ENCODE results near the gene PRRT4.

PRRT4 gene

DNA sequence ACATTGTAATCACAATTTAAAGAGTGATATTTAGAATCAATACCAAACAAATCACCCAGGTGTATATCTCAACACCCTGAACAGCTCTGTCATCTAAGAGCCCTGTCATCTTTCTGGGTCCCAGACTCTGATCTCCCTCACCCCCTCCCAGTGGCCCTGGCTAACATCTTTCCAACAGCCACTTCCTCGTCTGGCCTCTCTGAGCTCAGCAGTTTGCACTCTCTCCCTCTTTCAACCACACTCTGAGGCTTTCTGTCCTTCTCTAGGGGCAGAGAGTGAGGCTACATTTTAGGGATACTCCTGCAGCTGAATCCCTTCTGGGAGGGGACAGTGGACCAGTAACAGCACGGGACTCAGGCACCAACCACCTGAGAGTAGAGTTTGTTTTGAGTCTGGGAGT is 17.1 kb upstream of the PRRT4 start:
- H3K27me3 ChIP-seq (ENCODE audit: insufficient read depth, low read length): peaks cover 16% of the 10 kb centered on the region; the same call in 1 of the 2 replicates
- no peaks in the 10 kb centered on the region for H3F3A ChIP-seq (ENCODE audit: insufficient read depth, low read length)
- no peaks in the 10 kb centered on the region for H3K36me3 ChIP-seq (ENCODE audit: insufficient read depth, low read length)
- H3K79me2 ChIP-seq (ENCODE audit: insufficient read depth, low read length): no peaks in the 10 kb centered on the region
- H3K27ac ChIP-seq (ENCODE audit: low read depth, low read length, poor library complexity, severe bottlenecking): no peak overlapping the region
- H3K4me1 ChIP-seq (ENCODE audit: insufficient read depth, low read length, severe bottlenecking): no peaks in the 10 kb centered on the region
- no peak overlapping the region for H2AFZ ChIP-seq (ENCODE audit: low read length)
- TF ChIP-seq EZH2 (IDR thresholded peaks at IDR 0.05; ENCODE audit: borderline replicate concordance, low read length): no peak
- TF ChIP-seq, protein P1, sequence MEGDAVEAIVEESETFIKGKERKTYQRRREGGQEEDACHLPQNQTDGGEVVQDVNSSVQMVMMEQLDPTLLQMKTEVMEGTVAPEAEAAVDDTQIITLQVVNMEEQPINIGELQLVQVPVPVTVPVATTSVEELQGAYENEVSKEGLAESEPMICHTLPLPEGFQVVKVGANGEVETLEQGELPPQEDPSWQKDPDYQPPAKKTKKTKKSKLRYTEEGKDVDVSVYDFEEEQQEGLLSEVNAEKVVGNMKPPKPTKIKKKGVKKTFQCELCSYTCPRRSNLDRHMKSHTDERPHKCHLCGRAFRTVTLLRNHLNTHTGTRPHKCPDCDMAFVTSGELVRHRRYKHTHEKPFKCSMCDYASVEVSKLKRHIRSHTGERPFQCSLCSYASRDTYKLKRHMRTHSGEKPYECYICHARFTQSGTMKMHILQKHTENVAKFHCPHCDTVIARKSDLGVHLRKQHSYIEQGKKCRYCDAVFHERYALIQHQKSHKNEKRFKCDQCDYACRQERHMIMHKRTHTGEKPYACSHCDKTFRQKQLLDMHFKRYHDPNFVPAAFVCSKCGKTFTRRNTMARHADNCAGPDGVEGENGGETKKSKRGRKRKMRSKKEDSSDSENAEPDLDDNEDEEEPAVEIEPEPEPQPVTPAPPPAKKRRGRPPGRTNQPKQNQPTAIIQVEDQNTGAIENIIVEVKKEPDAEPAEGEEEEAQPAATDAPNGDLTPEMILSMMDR (IDR thresholded peaks at IDR 0.05; ENCODE audit: low read length): no peak
- no peak overlapping the region for H3K4me3 ChIP-seq (ENCODE audit: low read depth, low read length, poor library complexity, severe bottlenecking)
- H3K9me2 ChIP-seq (ENCODE audit: low read depth, low read length): no peaks in the 10 kb centered on the region
- H4K20me1 ChIP-seq (ENCODE audit: insufficient read depth, low read length): no peaks in the 10 kb centered on the region
- no peak overlapping the region for H3K4me2 ChIP-seq (ENCODE audit: low read length)
- H3K9me3 ChIP-seq (ENCODE audit: low read length): no peaks in the 10 kb centered on the region; the same call in 1 of the 2 replicates
- no peak overlapping the region for H3K9ac ChIP-seq (ENCODE audit: low read length)

DNA sequence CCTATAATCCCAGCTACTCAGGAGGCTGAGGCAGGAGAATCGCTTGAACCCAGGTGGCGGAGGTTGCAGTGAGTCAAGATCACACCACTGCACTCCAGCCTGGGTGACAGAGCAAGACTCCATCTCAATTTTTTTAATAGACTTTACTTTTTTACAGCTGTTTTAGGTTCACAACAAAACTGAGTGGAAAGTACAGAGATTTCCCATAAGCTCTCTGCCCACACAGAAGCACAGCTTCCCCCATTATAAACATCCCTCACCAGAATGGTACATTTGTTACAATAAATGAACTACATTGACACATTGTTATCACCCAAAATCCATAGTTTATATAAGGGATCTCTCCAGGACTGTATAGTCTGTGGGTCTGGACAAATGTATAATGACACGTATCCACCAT is 14.6 kb upstream of the PRRT4 start:
- no peaks in the 10 kb centered on the region for H3K36me3 ChIP-seq (ENCODE audit: insufficient read depth, low read length)
- H3K27ac ChIP-seq (ENCODE audit: low read depth, low read length, poor library complexity, severe bottlenecking): no peak overlapping the region
- no peaks in the 10 kb centered on the region for H3K4me1 ChIP-seq (ENCODE audit: insufficient read depth, low read length, severe bottlenecking)
- TF ChIP-seq EZH2 (IDR thresholded peaks at IDR 0.05; ENCODE audit: borderline replicate concordance, low read length): no peak
- TF ChIP-seq, protein P1 (IDR thresholded peaks at IDR 0.05; ENCODE audit: low read length): no peak
- no peak overlapping the region for H3K4me3 ChIP-seq (ENCODE audit: low read depth, low read length, poor library complexity, severe bottlenecking)
- H3K9me3 ChIP-seq (ENCODE audit: low read length): no peaks in the 10 kb centered on the region; the same call in 1 of the 2 replicates
- H3K9me2 ChIP-seq (ENCODE audit: low read depth, low read length): no peaks in the 10 kb centered on the region
- H3K9ac ChIP-seq (ENCODE audit: low read length): no peak overlapping the region
- peaks cover 20% of the 10 kb centered on the region; the same call in 1 of the 2 replicates for H3K27me3 ChIP-seq (ENCODE audit: insufficient read depth, low read length)
- no peaks in the 10 kb centered on the region for H3F3A ChIP-seq (ENCODE audit: insufficient read depth, low read length)
- H3K4me2 ChIP-seq (ENCODE audit: low read length): no peak overlapping the region
- H3K79me2 ChIP-seq (ENCODE audit: insufficient read depth, low read length): no peaks in the 10 kb centered on the region
- H2AFZ ChIP-seq (ENCODE audit: low read length): no peak overlapping the region
- no peaks in the 10 kb centered on the region for H4K20me1 ChIP-seq (ENCODE audit: insufficient read depth, low read length)

DNA sequence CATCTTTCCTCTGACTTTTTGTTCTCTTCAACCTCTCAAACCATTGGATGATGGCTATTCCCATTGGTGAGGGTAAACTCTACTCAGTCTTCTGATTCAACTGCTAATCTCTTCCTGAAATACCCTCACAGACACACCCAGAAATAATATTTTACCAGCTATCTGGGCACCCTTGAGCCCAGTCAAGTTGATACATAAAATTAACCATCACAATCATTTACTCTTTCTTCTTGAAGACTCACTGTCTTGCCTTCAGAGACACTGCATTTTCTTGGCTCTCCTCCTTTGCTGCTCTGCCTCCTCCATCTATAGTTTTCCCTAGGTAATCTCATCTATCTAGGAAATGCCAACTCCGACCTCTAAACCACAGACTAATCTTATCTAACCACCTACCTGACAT is 12.6 kb upstream of the PRRT4 start:
- no peaks in the 10 kb centered on the region for H3K9me2 ChIP-seq (ENCODE audit: low read depth, low read length)
- no peaks in the 10 kb centered on the region for H3K79me2 ChIP-seq (ENCODE audit: insufficient read depth, low read length)
- H2AFZ ChIP-seq (ENCODE audit: low read length): no peak overlapping the region
- H3K27ac ChIP-seq (ENCODE audit: low read depth, low read length, poor library complexity, severe bottlenecking): no peak overlapping the region
- no peaks in the 10 kb centered on the region for H3K36me3 ChIP-seq (ENCODE audit: insufficient read depth, low read length)
- no peaks in the 10 kb centered on the region for H3F3A ChIP-seq (ENCODE audit: insufficient read depth, low read length)
- TF ChIP-seq, protein P1 (IDR thresholded peaks at IDR 0.05; ENCODE audit: low read length): no peak
- TF ChIP-seq EZH2 (IDR thresholded peaks at IDR 0.05; ENCODE audit: borderline replicate concordance, low read length): no peak
- no peaks in the 10 kb centered on the region for H4K20me1 ChIP-seq (ENCODE audit: insufficient read depth, low read length)
- H3K9ac ChIP-seq (ENCODE audit: low read length): no peak overlapping the region
- H3K4me1 ChIP-seq (ENCODE audit: insufficient read depth, low read length, severe bottlenecking): no peaks in the 10 kb centered on the region
- H3K9me3 ChIP-seq (ENCODE audit: low read length): no peaks in the 10 kb centered on the region; the same call in 1 of the 2 replicates
- H3K4me3 ChIP-seq (ENCODE audit: low read depth, low read length, poor library complexity, severe bottlenecking): no peak overlapping the region
- H3K4me2 ChIP-seq (ENCODE audit: low read length): no peak overlapping the region
- H3K27me3 ChIP-seq (ENCODE audit: insufficient read depth, low read length): peaks cover 20% of the 10 kb centered on the region; the same call in 1 of the 2 replicates
